WI38 (cell line): ENCODE data around the gene CDC42BPA.
"Not testable (repeated sequence)": the region's sequence is repeated elsewhere in the genome, so short reads cannot be mapped to it uniquely, and the experiment has no call there.

Experiments used
- H3K4me3 ChIP-seq: 2 replicates; pipeline ENCODE4 v1.5.1; 2011; ENCODE audit warnings: low read depth, mild to moderate bottlenecking, control low read depth, low read length
- CTCF ChIP-seq: IDR thresholded peaks from 2 replicates; pipeline ENCODE4 v1.5.1; 2012; ENCODE audit warnings: low read depth, mild to moderate bottlenecking, control low read depth, low read length

Gene CDC42BPA

GRCh38 chr1:227003165-227003564 is 315.1 kb downstream of the CDC42BPA start:
- no peak overlapping the region for H3K4me3 ChIP-seq
- TF ChIP-seq CTCF = no peak

GRCh38 chr1:227002531-227003049 is 315.7 kb downstream of the CDC42BPA start:
- no peak overlapping the region for H3K4me3 ChIP-seq
- TF ChIP-seq CTCF = no peak

GRCh38 chr1:226999579-226999978 is 318.7 kb downstream of the CDC42BPA start:
- not testable (repeated sequence) for H3K4me3 ChIP-seq

GRCh38 chr1:226995365-226996332 is 322.6 kb downstream of the CDC42BPA start:
- no peak for TF ChIP-seq CTCF
- H3K4me3 ChIP-seq = no peak overlapping the region

- TF ChIP-seq CTCF = no peak
- H3K4me3 ChIP-seq = no peak overlapping the region
Measured at GRCh38 chr1:226994586-226995364, 323.5 kb downstream of the CDC42BPA start.

GRCh38 chr1:226993814-226994585 is 324.3 kb downstream of the CDC42BPA start:
- no peak for TF ChIP-seq CTCF
- H3K4me3 ChIP-seq = no peak overlapping the region

- TF ChIP-seq CTCF = no peak
- no peak overlapping the region for H3K4me3 ChIP-seq
Measured at GRCh38 chr1:226991920-226992319, 326.4 kb downstream of the CDC42BPA start.
